A673 (cell line): ENCODE data around the gene ACE. TPM values are rescaled to one million over a fixed set of nuclear protein-coding genes. Genes with fewer than 3 reads are reported as not detected.

ENCODE experiments used
- BruUV-seq: library from RNA; stranded (reverse); fragments of 400-500 nt; replicated peaks from 2 replicates; lab custom pipeline; 2021; lab: Mats Ljungman, UMichigan
- CTCF ChIA-PET: fragments of 300-600 bp; sonication (Branson Sonifier 250); formaldehyde crosslinking; loops from one replicate; lab custom pipeline; 2022; ENCODE audit warnings: antibody characterized with exemption; lab: Charles Lee
- POLR2A ChIA-PET: fragments of 300-600 bp; sonication (Branson Sonifier 250); formaldehyde crosslinking; loops from one replicate; lab custom pipeline; 2022; ENCODE audit warnings: antibody characterized with exemption; ENCODE audit not compliant: low non-redundant PET; lab: Charles Lee
- DNase-seq: peaks from one replicate; pipeline ENCODE4 v3.0.0-alpha.2; 2015; ENCODE audit warnings: low spot score
- H3K27ac ChIP-seq: fragments of 200-600 bp; sonication (generic); 2 replicates; pipeline ENCODE4 v1.5.1; 2016; ENCODE audit warnings: mixed run types, low read depth, mild to moderate bottlenecking, mixed read lengths, antibody characterized with exemption, low read length; ENCODE audit not compliant: poor library complexity, severe bottlenecking
- H3K27me3 ChIP-seq: fragments of 200-600 bp; sonication (generic); replicated peaks from 2 replicates; pipeline ENCODE4 v1.6.1; 2017; ENCODE audit warnings: mixed run types, low read depth, mild to moderate bottlenecking, mixed read lengths, antibody characterized with exemption, low read length; ENCODE audit not compliant: insufficient read depth, poor library complexity
- H3K36me3 ChIP-seq: fragments of 200-600 bp; sonication (generic); 2 replicates; pipeline ENCODE4 v1.6.1; 2016; ENCODE audit warnings: mixed run types, mild to moderate bottlenecking, mixed read lengths, antibody characterized with exemption, low read length; ENCODE audit not compliant: insufficient read depth, poor library complexity, severe bottlenecking
- H3K4me1 ChIP-seq: fragments of 200-600 bp; sonication (generic); 2 replicates; pipeline ENCODE4 v1.6.1; 2017; ENCODE audit warnings: mixed run types, mild to moderate bottlenecking, mixed read lengths, antibody characterized with exemption, low read length; ENCODE audit not compliant: insufficient read depth, poor library complexity, severe bottlenecking
- H3K4me3 ChIP-seq: fragments of 200-600 bp; sonication (generic); 2 replicates; pipeline ENCODE4 v1.5.1; 2016; ENCODE audit warnings: low read depth, mixed run types, mild to moderate bottlenecking, mixed read lengths, low read length; ENCODE audit not compliant: poor library complexity, severe bottlenecking
- H3K9me3 ChIP-seq: fragments of 200-600 bp; sonication (generic); 2 replicates; pipeline ENCODE4 v1.6.1; 2016; ENCODE audit warnings: mixed run types, low read depth, mild to moderate bottlenecking, mixed read lengths, antibody characterized with exemption, low read length; ENCODE audit not compliant: poor library complexity, severe bottlenecking
- CTCF ChIP-seq: fragments of 300-800, 200-600 bp; sonication (generic); conservative IDR thresholded peaks from 2 replicates; pipeline ENCODE4 v1.5.1; 2017; ENCODE audit warnings: low read depth, mild to moderate bottlenecking, antibody characterized with exemption, low read length, moderate library complexity, mixed read lengths
- EZH2 ChIP-seq: fragments of 200-600 bp; sonication (generic); IDR thresholded peaks from 2 replicates; pipeline ENCODE4 v1.6.1; 2017; ENCODE audit warnings: borderline replicate concordance, low read depth, mild to moderate bottlenecking, mixed read lengths, antibody characterized with exemption, low read length; ENCODE audit not compliant: poor library complexity, severe bottlenecking
- intact Hi-C: fragments of 100-400 bp; cut with micrococcal nuclease; formaldehyde crosslinking; loops from one replicate; pipeline ENCODE4 v1.10.0; 2022; ENCODE audit not compliant: unreplicated experiment
- total RNA-seq: library from RNA; stranded (reverse); gene quantifications from 2 replicates; pipeline ENCODE4 v1.2.3, GENCODE V29; 2021

The ACE gene
- total RNA-seq, 1 experiment from 2014 or later: 2.1 TPM

- H3K9me3 ChIP-seq: no peaks in the 10 kb centered on the region
- intact Hi-C loops: no loop called here
- no TSS peak for BruUV-seq
- ChIA-PET POLR2A (no interaction called here), CTCF (no interaction called here)
- H3K27ac ChIP-seq: no peak overlapping the region
- no peak for TF ChIP-seq EZH2
- no peak for TF ChIP-seq CTCF
- DNase-seq: no peak
- H3K27me3 ChIP-seq: no peaks in the 10 kb centered on the region
- H3K36me3 ChIP-seq: no peaks in the 10 kb centered on the region
- H3K4me1 ChIP-seq: no peaks in the 10 kb centered on the region
- no peak overlapping the region for H3K4me3 ChIP-seq
These were observed 48.5 kb downstream of the ACE start for GRCh38 chr17:63525190-63525946.

- CTCF ChIA-PET: no interaction called here
These were observed 50.0 kb downstream of the ACE start for GRCh38 chr17:63526861-63527260.

GRCh38 chr17:63528183-63528582 lies 51.3 kb downstream of the ACE start:
- Histone ChIP-seq H3K27ac (no peak overlapping the region), H3K36me3 (no peaks in the 10 kb centered on the region), H3K4me1 (no peaks in the 10 kb centered on the region), H3K9me3 (no peaks in the 10 kb centered on the region), H3K4me3 (no peak overlapping the region), H3K27me3 (no peaks in the 10 kb centered on the region)
- intact Hi-C loops: no loop called here
- no TSS peak for BruUV-seq
- CTCF ChIA-PET: no interaction called here
- TF ChIP-seq EZH2 (no peak), CTCF (no peak)
- DNase-seq: no peak
- POLR2A ChIA-PET: no interaction called here

More at GRCh38 chr17:63526861-63527260, 50.0 kb downstream of the ACE start:
- H3K27me3 ChIP-seq: no peaks in the 10 kb centered on the region
- no peak for DNase-seq
- H3K4me1 ChIP-seq: no peaks in the 10 kb centered on the region
- H3K9me3 ChIP-seq: no peaks in the 10 kb centered on the region
- H3K4me3 ChIP-seq: no peak overlapping the region
- intact Hi-C loops: no loop called here
- no peak overlapping the region for H3K27ac ChIP-seq
- H3K36me3 ChIP-seq: no peaks in the 10 kb centered on the region
- TF ChIP-seq CTCF: no peak
- TF ChIP-seq EZH2: no peak
- POLR2A ChIA-PET: interaction anchor here (0.5 kb wide), 1 partner anchor 415 kb away, joined by 3 read pairs; no protein-coding TSS in a partner anchor
- BruUV-seq: no TSS peak
